H9 (cell line): ENCODE measurements around the gene MUSK. TPM values are rescaled to one million over a fixed set of nuclear protein-coding genes. Genes with fewer than 3 reads are reported as not detected.
A peak's percentile ranks its signal among the peaks of the same experiment; 100 is the strongest.

Experiments
- DNase-seq: peaks from one replicate; pipeline ENCODE4 v3.0.0-alpha.2; 2017
- H2AFZ ChIP-seq: one replicate; pipeline ENCODE4 v1.6.1; 2013; ENCODE audit warnings: mild to moderate bottlenecking, low read length, control low read depth, moderate library complexity
- H2AK5ac ChIP-seq: 2 replicates; pipeline ENCODE4 v1.6.1; 2013; ENCODE audit warnings: low read length, control low read depth, mixed read lengths; ENCODE audit not compliant: insufficient read length
- H2BK120ac ChIP-seq: one replicate; pipeline ENCODE4 v1.6.1; 2013; ENCODE audit warnings: low read depth, mild to moderate bottlenecking, low read length, control low read depth, inconsistent platforms; ENCODE audit not compliant: poor library complexity, severe bottlenecking
- H2BK12ac ChIP-seq: 2 replicates; pipeline ENCODE4 v1.6.1; 2013; ENCODE audit warnings: low read length, control low read depth, mixed read lengths, low read depth; ENCODE audit not compliant: insufficient read length
- H2BK15ac ChIP-seq: 2 replicates; pipeline ENCODE4 v1.6.1; 2013; ENCODE audit warnings: low read depth, low read length, control low read depth
- H2BK20ac ChIP-seq: one replicate; pipeline ENCODE4 v1.6.1; 2013; ENCODE audit warnings: low read depth, mild to moderate bottlenecking, low read length, control low read depth, inconsistent platforms; ENCODE audit not compliant: poor library complexity, severe bottlenecking
- H2BK5ac ChIP-seq: 2 replicates; pipeline ENCODE4 v1.6.1; 2013; ENCODE audit warnings: low read length, control low read depth, mixed read lengths; ENCODE audit not compliant: insufficient read length
- H3K14ac ChIP-seq: 2 replicates; pipeline ENCODE4 v1.6.1; 2013; ENCODE audit warnings: low read length, control low read depth; ENCODE audit not compliant: insufficient read depth
- H3K18ac ChIP-seq: 2 replicates; pipeline ENCODE4 v1.6.1; 2013; ENCODE audit warnings: low read depth, mild to moderate bottlenecking, mixed read lengths, low read length, control low read depth; ENCODE audit not compliant: insufficient read length
- H3K23ac ChIP-seq: 2 replicates; pipeline ENCODE4 v1.6.1; 2013; ENCODE audit warnings: low read length, control low read depth, mixed read lengths, low read depth; ENCODE audit not compliant: insufficient read length
- H3K23me2 ChIP-seq: 2 replicates; pipeline ENCODE4 v1.6.1; 2013; ENCODE audit warnings: low read depth, mild to moderate bottlenecking, mixed read lengths, low read length, control low read depth; ENCODE audit not compliant: insufficient read length, poor library complexity, severe bottlenecking
- H3K27ac ChIP-seq: 2 replicates; pipeline ENCODE4 v1.5.1; 2013; ENCODE audit warnings: low read length, control low read depth, mixed read lengths, low read depth; ENCODE audit not compliant: insufficient read length
- H3K27me3 ChIP-seq: 2 replicates; pipeline ENCODE4 v1.6.1; 2013; ENCODE audit warnings: low read length, control low read depth, inconsistent platforms; ENCODE audit not compliant: insufficient read depth
- H3K4ac ChIP-seq: 2 replicates; pipeline ENCODE4 v1.6.1; 2013; ENCODE audit warnings: low read depth, mild to moderate bottlenecking, control low read depth, inconsistent platforms, low read length, moderate library complexity
- H3K4me1 ChIP-seq: 2 replicates; pipeline ENCODE4 v1.6.1; 2013; ENCODE audit warnings: low read length, control low read depth, inconsistent platforms; ENCODE audit not compliant: insufficient read depth
- H3K4me2 ChIP-seq: 2 replicates; pipeline ENCODE4 v1.6.1; 2013; ENCODE audit warnings: low read length, control low read depth, mixed read lengths; ENCODE audit not compliant: insufficient read length, insufficient read depth
- H3K56ac ChIP-seq: 2 replicates; pipeline ENCODE4 v1.6.1; 2013; ENCODE audit warnings: low read depth, mild to moderate bottlenecking, mixed read lengths, low read length, control low read depth; ENCODE audit not compliant: insufficient read length
- H3K79me1 ChIP-seq: 2 replicates; pipeline ENCODE4 v1.6.1; 2013; ENCODE audit warnings: low read depth, mild to moderate bottlenecking, moderate library complexity, low read length, control low read depth, inconsistent platforms; ENCODE audit not compliant: insufficient read depth, poor library complexity, severe bottlenecking
- H3K79me2 ChIP-seq: 2 replicates; pipeline ENCODE4 v1.6.1; 2013; ENCODE audit warnings: low read length, control low read depth, inconsistent platforms; ENCODE audit not compliant: insufficient read depth
- H3K9ac ChIP-seq: 2 replicates; pipeline ENCODE4 v1.6.1; 2013; ENCODE audit warnings: low read length, control low read depth, mixed read lengths; ENCODE audit not compliant: insufficient read length; ENCODE audit errors: extremely low read depth
- H3K9me3 ChIP-seq: one replicate; pipeline ENCODE4 v1.6.1; 2013; ENCODE audit warnings: low read depth, low read length, inconsistent platforms; ENCODE audit not compliant: control insufficient read depth
- H3T11ph ChIP-seq: one replicate; pipeline ENCODE4 v1.6.1; 2013; ENCODE audit warnings: mild to moderate bottlenecking, low read length, control low read depth, inconsistent platforms
- H4K20me1 ChIP-seq: one replicate; pipeline ENCODE4 v1.6.1; 2013; ENCODE audit not compliant: control insufficient read depth, insufficient read length, insufficient read depth
- H4K5ac ChIP-seq: 2 replicates; pipeline ENCODE4 v1.6.1; 2013; ENCODE audit warnings: low read depth, mild to moderate bottlenecking, mixed read lengths, low read length, control low read depth; ENCODE audit not compliant: insufficient read length
- H4K8ac ChIP-seq: replicated peaks from 2 replicates; pipeline ENCODE4 v1.6.1; 2013; ENCODE audit warnings: low read length, control low read depth, mixed read lengths, low read depth; ENCODE audit not compliant: insufficient read length
- H4K91ac ChIP-seq: 2 replicates; pipeline ENCODE4 v1.6.1; 2013; ENCODE audit warnings: low read depth, mild to moderate bottlenecking, moderate library complexity, mixed read lengths, low read length, control low read depth; ENCODE audit not compliant: insufficient read length
- H3K27ac Mint-ChIP-seq, 3 experiments: 2 replicates in 2 of 3; 3 replicates in 1 of 3; pipeline ENCODE4 v1.8.0; 2020 to 2021; ENCODE audit warnings: mixed read lengths in 3 of 3, mild to moderate bottlenecking in 1 of 3, moderate library complexity in 1 of 3
- H3K27me3 Mint-ChIP-seq: 2 replicates; pipeline ENCODE4 v1.8.0; 2021; ENCODE audit warnings: low read depth, mild to moderate bottlenecking, moderate library complexity, mixed read lengths
- H3K36me3 Mint-ChIP-seq, 3 experiments: 2 replicates in 2 of 3; 3 replicates in 1 of 3; pipeline ENCODE4 v1.8.0; 2020 to 2021; ENCODE audit warnings: low read depth in 3 of 3, mixed read lengths in 3 of 3; ENCODE audit not compliant: insufficient read depth in 1 of 3
- H3K4me1 Mint-ChIP-seq, 2 experiments: 2 replicates each; pipeline ENCODE4 v1.8.0; 2020; ENCODE audit warnings: mixed read lengths in 2 of 2
- H3K4me3 Mint-ChIP-seq, 2 experiments: 2 replicates in 1 of 2; 3 replicates in 1 of 2; pipeline ENCODE4 v1.8.0; 2020 to 2021; ENCODE audit warnings: mild to moderate bottlenecking in 2 of 2, mixed read lengths in 2 of 2, moderate library complexity in 1 of 2
- H3K9me3 Mint-ChIP-seq, 2 experiments: 2 replicates in 1 of 2; 3 replicates in 1 of 2; pipeline ENCODE4 v1.8.0; 2020; ENCODE audit warnings: mild to moderate bottlenecking in 2 of 2, mixed read lengths in 2 of 2, moderate library complexity in 1 of 2
- CTCF ChIP-seq: fragments of 200-600 bp; sonication (generic); conservative IDR thresholded peaks from 3 replicates; pipeline ENCODE4 v1.8.0; 2021; ENCODE audit warnings: antibody characterized with exemption, mild to moderate bottlenecking
- WGBS: extraction: QIAGEN DNeasy Blood & Tissue Kit; methylation state at CpG from one replicate; pipeline ENCODE4 v1.1.7; 2013; ENCODE audit warnings: missing lambda C conversion rate, low lambda C conversion rate, mixed read lengths; ENCODE audit not compliant: insufficient read length; ENCODE audit errors: extremely low coverage; 5-methylcytosine and 5-hydroxymethylcytosine counted together
- total RNA-seq: library from RNA; stranded (reverse); gene quantifications from 2 replicates; pipeline ENCODE4 v1.2.1, GENCODE V29; 2021

MUSK gene
- total RNA-seq, 1 experiment from 2014 or later = not detected

DNA sequence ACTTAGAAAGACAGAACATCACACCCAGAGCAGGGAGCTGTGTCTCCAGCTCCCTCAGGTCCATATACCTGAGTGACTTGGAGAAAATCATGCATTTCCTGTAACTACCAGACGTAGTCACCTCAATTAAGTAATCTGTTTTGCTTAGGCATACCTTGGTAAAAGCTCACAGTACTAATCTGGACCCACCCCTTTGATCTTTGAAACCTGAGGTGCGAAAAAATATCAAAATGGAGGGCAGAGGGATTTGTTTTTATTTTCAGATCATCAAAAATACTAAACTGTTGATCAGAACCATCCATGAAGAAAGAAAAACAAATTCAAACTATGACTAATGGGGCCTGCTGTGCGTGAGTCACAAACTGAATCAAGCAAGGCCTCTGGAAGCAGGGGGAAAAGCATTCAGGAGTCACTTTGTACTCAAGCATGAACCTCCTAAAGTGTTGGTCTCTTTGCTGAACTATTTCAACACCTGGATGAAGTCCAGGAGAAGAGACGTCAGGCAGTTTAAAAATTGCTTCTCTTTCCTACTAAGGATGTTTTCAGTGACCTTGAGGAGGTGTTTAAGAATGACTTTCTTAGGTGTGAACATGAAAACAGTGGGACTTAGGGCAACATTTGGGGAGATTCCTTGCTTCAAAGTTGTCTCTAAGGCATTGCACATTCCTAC lies 76.3 kb downstream of the MUSK start:
- Histone ChIP-seq H3K27me3 (no peaks in the 10 kb centered on the region), H2AK5ac (no peak overlapping the region), H3K79me2 (no peaks in the 10 kb centered on the region), H3K79me1 (no peaks in the 10 kb centered on the region), H3K9ac (no peak overlapping the region), H3K4me1 (no peaks in the 10 kb centered on the region; the same call in 1 of the 2 replicates), H3K23ac (no peak overlapping the region), H2BK12ac (no peak overlapping the region), H3K4ac (no peak overlapping the region), H2BK20ac (no peak overlapping the region), H3K14ac (no peak overlapping the region), H3K23me2 (no peaks in the 10 kb centered on the region), H2BK15ac (no peak overlapping the region), H2AFZ (no peak overlapping the region), H2BK5ac (no peak overlapping the region), H3T11ph (no peak overlapping the region), H2BK120ac (no peak overlapping the region), H4K20me1 (no peaks in the 10 kb centered on the region), H3K4me2 (no peak overlapping the region), H3K18ac (no peak overlapping the region), H3K56ac (no peak overlapping the region), H3K9me3 (no peaks in the 10 kb centered on the region), H4K91ac (no peak overlapping the region), H4K8ac (no peak overlapping the region), H3K27ac (no peak overlapping the region), H4K5ac (no peak overlapping the region)
- no peaks in the 10 kb centered on the region for H3K9me3 Mint-ChIP-seq
- H3K27ac Mint-ChIP-seq = peak overlapping the region in 1 of 3 experiments; percentile 52; a peak in 1 of 7 replicates
- peaks cover 13 to 16% of the 10 kb centered on the region in 2 experiments for H3K4me1 Mint-ChIP-seq
- no CpG with 5 or more reads among the region's 4 CpGs for WGBS
- H3K36me3 Mint-ChIP-seq = no peaks in the 10 kb centered on the region
- TF ChIP-seq CTCF = no peak
- no peak overlapping the region for H3K4me3 Mint-ChIP-seq
- no peak for DNase-seq
- H3K27me3 Mint-ChIP-seq = no peaks in the 10 kb centered on the region
